PFSK-1 (cell line): ENCODE measurements around the gene FUBP1.

Source experiments
- POLR2AphosphoS5 ChIP-seq: IDR thresholded peaks from 2 replicates; pipeline ENCODE4 v1.6.1; 2012; ENCODE audit warnings: low read depth, mild to moderate bottlenecking, control low read depth, low read length, moderate library complexity
- REST ChIP-seq, 2 experiments: IDR thresholded peaks; 2 replicates each; pipeline versions ENCODE4 v1.6.1 to v1.8.0; 2011 to 2012; ENCODE audit warnings: low read depth in 2 of 2, low read length in 2 of 2, control low read depth in 1 of 2, inconsistent platforms in 1 of 2, mild to moderate bottlenecking in 1 of 2, moderate library complexity in 1 of 2; ENCODE audit not compliant: insufficient read depth in 1 of 2
- SIN3A ChIP-seq: IDR thresholded peaks from 2 replicates; pipeline ENCODE4 v1.6.1; 2012; ENCODE audit warnings: mild to moderate bottlenecking, low read length, moderate library complexity, borderline replicate concordance; ENCODE audit not compliant: insufficient read depth
- TAF1 ChIP-seq: IDR thresholded peaks from 2 replicates; pipeline ENCODE4 v1.6.1; 2012; ENCODE audit warnings: low read length, control low read depth, borderline replicate concordance; ENCODE audit not compliant: insufficient read depth

- TF ChIP-seq POLR2AphosphoS5 (no peak), REST (IDR thresholded peaks at IDR 0.05; ENCODE audit: insufficient read depth in 1 of 2, low read depth in 2 of 2, low read length in 2 of 2) (no peak), SIN3A (no peak), TAF1 (no peak)
Observed at GRCh38 chr1:77990629-77991204, 11.8 kb upstream of the FUBP1 start.
